OCI-M2 (cell line): ENCODE measurements around the gene SLC3A2.
"Not testable (repeated sequence)": the region's sequence is repeated elsewhere in the genome, so short reads cannot be mapped to it uniquely, and the experiment has no call there.

Source experiments
- DNase-seq: peaks from one replicate; lab custom pipeline; 2025; ENCODE audit not compliant: unreplicated experiment; lab: John Stamatoyannopoulos, UW

The SLC3A2 gene

DNA sequence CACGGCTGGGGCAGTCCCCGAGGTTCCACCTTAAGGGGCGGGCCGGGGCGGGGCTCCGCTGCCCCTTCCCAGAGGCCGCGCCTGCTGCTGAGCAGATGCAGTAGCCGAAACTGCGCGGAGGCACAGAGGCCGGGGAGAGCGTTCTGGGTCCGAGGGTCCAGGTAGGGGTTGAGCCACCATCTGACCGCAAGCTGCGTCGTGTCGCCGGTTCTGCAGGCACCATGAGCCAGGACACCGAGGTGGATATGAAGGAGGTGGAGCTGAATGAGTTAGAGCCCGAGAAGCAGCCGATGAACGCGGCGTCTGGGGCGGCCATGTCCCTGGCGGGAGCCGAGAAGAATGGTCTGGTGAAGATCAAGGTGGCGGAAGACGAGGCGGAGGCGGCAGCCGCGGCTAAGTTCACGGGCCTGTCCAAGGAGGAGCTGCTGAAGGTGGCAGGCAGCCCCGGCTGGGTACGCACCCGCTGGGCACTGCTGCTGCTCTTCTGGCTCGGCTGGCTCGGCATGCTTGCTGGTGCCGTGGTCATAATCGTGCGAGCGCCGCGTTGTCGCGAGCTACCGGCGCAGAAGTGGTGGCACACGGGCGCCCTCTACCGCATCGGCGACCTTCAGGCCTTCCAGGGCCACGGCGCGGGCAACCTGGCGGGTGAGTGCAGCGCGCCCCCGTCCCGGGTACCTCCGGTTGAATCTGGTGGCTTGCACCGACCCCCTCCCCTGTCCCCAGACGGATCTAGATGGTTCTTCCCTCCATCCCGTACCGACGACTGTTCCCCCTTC is at the start of gene SLC3A2:
Gene SLC3A2, plus strand, starts transcription at position 94 of the 776 bp plus-strand sequence. Its CDS starts 128 bp downstream, at position 222.
- peak; percentile 64 for DNase-seq

DNA sequence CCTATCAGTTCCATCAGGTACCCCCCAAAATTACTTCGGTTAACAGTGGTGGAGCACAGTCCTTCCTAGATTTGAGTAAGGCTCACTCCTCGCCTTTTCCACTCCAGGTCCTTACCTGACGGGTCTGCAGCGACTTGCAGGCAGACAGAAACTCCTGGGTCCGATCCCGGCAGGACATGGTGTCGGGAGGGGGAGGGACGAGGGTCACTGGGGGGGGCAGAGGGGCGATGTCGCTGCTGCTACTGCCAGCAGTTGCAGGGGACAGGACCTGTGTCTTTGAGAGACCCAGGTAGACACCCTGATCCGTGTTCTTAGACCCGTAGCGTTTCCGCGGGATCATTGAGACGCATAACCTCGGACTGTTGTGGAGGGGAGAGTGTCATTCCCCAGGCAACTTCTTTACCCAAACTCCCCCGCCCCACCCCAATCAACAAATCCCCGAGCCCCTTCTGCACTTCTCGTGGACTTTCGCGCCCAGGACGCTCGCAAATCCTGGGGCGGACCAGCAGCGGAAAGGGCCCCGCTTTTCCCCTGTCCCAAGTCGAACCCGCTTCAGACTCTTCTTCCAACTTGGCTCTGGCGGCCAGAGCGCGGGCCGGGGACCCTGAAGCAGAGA is 49.7 kb upstream of the SLC3A2 start:
- DNase-seq, result no peak

GRCh38 chr11:62831520-62832335 is 49.0 kb upstream of the SLC3A2 start, which contains the start of gene STX5:
TSS of gene STX5 (minus strand) at chr11:62832051. CDS start at chr11:62831243, 808 bp downstream.
- peak; percentile 67 for DNase-seq

- no peak for DNase-seq
Observed at GRCh38 chr11:62832336-62833234, 48.1 kb upstream of the SLC3A2 start, which contains the start of gene TEX54. TSS of gene TEX54 (minus strand) at chr11:62832841.

GRCh38 chr11:62835336-62835735 is 45.4 kb upstream of the SLC3A2 start:
- DNase-seq, result no peak

- DNase-seq, result peak; percentile 66
Observed at GRCh38 chr11:62839050-62839945, 41.4 kb upstream of the SLC3A2 start, which contains the start of gene WDR74. TSS of gene WDR74 (minus strand) at chr11:62839590. CDS start at chr11:62839570, 20 bp downstream.

DNA sequence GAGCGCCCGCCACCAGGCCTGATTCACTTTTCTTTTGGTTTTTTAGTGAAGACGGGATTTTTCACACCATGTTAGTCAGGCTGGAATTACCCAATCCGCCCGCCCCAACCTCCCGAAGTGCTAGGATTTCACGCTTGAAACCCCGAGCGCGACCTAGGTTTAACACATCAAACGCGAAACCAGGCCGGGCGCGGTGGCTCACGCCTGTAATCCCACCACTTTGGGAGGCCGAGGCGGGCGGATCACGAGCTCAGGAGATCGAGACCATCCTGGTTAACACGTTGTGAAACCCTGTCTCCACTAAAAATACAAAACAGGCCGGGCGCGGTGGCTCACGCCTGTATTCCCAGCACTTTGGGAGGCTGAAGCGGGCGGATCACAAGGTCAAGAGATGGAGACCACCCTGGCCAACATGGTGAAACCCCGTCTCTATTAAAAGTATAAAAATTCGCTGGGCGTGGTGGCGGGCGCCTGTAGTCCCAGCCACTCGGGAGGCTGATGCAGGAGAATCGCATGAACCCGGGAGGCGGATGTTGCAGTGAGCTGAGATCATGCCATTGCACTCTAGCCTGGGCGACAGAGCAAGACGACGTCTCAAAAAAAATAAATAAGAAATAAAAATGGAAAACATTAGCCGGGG is 39.9 kb upstream of the SLC3A2 start:
- not testable (repeated sequence) for DNase-seq

GRCh38 chr11:62841361-62842170 is 39.1 kb upstream of the SLC3A2 start:
- DNase-seq, result peak; percentile 91

DNA sequence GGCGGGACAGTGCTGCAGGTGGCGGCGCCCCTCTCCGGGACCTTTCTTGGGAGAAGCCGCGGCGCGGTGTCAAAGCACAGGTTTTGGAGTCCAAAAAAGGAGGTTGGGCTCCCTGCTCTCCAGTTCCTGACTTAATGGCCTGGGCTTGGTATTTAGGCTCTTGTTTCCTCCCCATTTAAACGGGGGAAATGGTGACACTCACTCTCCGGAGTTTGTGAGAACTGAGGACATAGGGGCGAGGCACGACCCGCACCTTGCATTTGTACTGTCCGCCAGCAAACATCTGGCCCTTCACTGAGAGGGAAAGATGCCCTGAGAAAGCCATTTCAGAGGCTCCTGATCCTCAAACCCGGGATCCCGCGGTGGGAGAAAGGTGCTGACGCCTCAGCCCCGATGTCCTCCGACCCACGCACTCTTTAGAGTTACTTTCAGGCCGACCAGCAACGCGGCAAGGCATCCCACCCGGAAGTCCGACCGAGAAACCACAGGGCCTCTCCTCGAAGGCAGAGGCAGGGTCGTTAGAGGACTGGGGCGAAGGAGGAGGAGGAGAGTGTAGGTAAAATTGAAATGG is 38.4 kb upstream of the SLC3A2 start:
- DNase-seq, result no peak

GRCh38 chr11:62842891-62843290 is 37.8 kb upstream of the SLC3A2 start:
- DNase-seq, result not testable (repeated sequence)

DNA sequence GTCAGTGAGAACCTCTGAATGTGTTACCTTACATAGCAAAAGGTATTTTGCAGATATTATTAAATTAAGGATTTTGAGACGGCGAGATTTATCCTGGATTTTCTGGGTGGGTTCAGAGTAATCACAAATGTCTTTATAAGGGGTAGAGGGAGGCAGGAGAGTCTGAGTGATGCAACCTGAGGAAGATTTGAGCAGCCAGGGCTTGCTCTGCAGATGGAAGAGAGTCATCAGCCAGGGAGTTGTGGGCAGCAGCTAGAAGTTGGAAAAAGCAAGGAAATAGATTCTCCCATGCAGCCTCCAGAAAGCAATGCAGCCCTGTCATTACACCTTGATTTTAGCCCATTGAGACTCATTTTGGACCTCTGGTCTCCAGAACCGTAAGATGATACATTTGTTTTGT is 37.2 kb upstream of the SLC3A2 start:
- DNase-seq, result no peak

DNA sequence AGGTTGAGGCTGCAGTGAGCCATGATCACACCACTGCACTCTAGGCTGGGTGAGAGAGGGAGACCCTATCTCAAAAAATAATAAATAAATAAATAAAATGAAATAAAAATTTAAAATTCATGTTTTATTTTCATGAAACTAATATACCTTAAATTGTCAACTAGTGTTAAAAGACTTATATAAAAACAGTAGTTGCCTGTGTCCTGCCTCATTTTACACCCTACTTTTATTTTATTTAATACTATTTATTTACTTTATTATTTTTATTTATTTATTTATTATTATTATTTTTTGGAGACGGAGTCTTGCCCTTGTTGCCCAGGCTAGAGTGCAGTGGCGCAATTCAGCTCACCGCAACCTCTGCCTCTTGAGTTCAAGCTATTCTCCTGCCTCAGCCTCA is 36.5 kb upstream of the SLC3A2 start:
- no peak for DNase-seq

- DNase-seq, result no peak
Observed at GRCh38 chr11:62846177-62846576, 34.5 kb upstream of the SLC3A2 start.

GRCh38 chr11:62847767-62848314 is 32.9 kb upstream of the SLC3A2 start:
- no peak for DNase-seq

- no peak for DNase-seq
Observed at GRCh38 chr11:62850911-62851806, 29.5 kb upstream of the SLC3A2 start.

DNA sequence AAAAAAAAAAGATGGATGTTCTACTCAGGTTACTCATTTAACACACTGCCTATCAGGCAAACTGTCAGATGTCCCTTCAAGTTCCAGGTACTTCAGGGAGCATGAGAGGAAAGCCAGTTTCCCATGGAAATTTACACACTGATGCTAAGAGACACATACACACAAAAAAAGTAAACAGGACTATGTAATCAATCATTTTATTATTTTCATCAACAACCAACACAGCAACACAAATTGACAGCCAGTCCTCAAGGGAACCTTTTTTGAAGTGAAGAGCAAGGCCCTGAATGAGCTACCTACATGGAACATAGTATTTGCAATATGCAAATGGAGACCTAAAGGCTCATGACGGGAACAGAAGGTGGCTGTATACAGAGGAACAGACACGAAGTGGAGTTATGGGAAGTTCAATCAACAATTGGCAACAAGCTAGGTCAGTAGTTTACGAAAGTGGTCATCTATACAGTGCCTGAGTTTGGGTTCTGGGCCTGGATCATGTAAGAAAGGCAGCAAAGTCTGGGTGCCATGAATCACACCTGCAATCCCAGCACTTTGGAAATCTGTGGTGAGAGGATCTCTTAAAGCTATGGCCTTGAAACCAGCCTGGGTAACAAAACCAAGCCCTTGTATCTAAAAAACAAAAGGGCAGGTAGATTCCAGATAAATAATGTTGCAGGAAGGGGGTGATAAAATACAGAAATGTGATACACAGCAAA is 28.7 kb upstream of the SLC3A2 start:
- DNase-seq, result no peak
